ENCODE measurements around the gene IGIP. TPM values are rescaled to one million over a fixed set of nuclear protein-coding genes. Genes with fewer than 3 reads are reported as not detected.

The IGIP gene
- total RNA-seq, 5 donors from 2014 or later (not counting 1 experiment from before 2014, with no cell fraction given), result 4.7 to 11.3 (median 9.7) TPM

GRCh38 chr5:140168371-140168770, 42.6 kb downstream of the IGIP start:
- Histone ChIP-seq H3K9me3 (no peaks in the 10 kb centered on the region), H3K4me3 (ENCODE audit: control insufficient read depth in 1 of 2, extremely low read depth in 1 of 2, low read length in 1 of 2) (no peak overlapping the region), H3K4me1 (ENCODE audit: control insufficient read depth in 1 of 2, extremely low read depth in 1 of 2, insufficient read depth in 2 of 2, low read length in 2 of 2) (no peaks in the 10 kb centered on the region), H3K36me3 (ENCODE audit: control insufficient read depth in 2 of 2, extremely low read depth in 1 of 2, insufficient read depth in 1 of 2, low read length in 1 of 2) (no peaks in the 10 kb centered on the region), H3K27ac (ENCODE audit: low read length) (no peak overlapping the region), H3K27me3 (replicated peaks in 1 of 2; ENCODE audit: control insufficient read depth in 2 of 2, extremely low read depth in 1 of 2, insufficient read depth in 2 of 2, low read length in 1 of 2) (peaks cover 0 to 2% of the 10 kb centered on the region in 2 experiments)
- H3K27ac Mint-ChIP-seq, result no peak overlapping the region
- POLR2A ChIA-PET, result no interaction called here
- peaks cover 6% of the 10 kb centered on the region for H3K36me3 Mint-ChIP-seq
- no peaks in the 10 kb centered on the region for H3K27me3 Mint-ChIP-seq
- H3K4me1 Mint-ChIP-seq, result no peaks in the 10 kb centered on the region
- H3K9me3 Mint-ChIP-seq, result no peaks in the 10 kb centered on the region
- WGBS (ENCODE audit: insufficient coverage), result no CpG with 5 or more reads among the region's 2 CpGs
- CTCF ChIA-PET, result no interaction called here
- DNase-seq (no peak), ATAC-seq (replicated peaks in 1 of 4) (no peak)
- H3K4me3 Mint-ChIP-seq, result no peak overlapping the region

- POLR2A ChIA-PET, result interaction anchor here in 1 of 2 donors (0.6 to 1.0 kb wide), 2 partner anchors 8 to 39 kb away, joined by 3 to 4 read pairs; no protein-coding TSS in a partner anchor
- DNase-seq, result no peak
- Histone ChIP-seq H3K27me3 (replicated peaks in 1 of 2; ENCODE audit: control insufficient read depth in 2 of 2, extremely low read depth in 1 of 2, insufficient read depth in 2 of 2, low read length in 1 of 2) (peaks cover 0 to 2% of the 10 kb centered on the region in 2 experiments), H3K4me3 (ENCODE audit: control insufficient read depth in 1 of 2, extremely low read depth in 1 of 2, low read length in 1 of 2) (no peak overlapping the region), H3K27ac (ENCODE audit: low read length) (no peak overlapping the region), H3K9me3 (no peaks in the 10 kb centered on the region), H3K36me3 (ENCODE audit: control insufficient read depth in 2 of 2, extremely low read depth in 1 of 2, insufficient read depth in 1 of 2, low read length in 1 of 2) (no peaks in the 10 kb centered on the region), H3K4me1 (ENCODE audit: control insufficient read depth in 1 of 2, extremely low read depth in 1 of 2, insufficient read depth in 2 of 2, low read length in 2 of 2) (peaks cover 1% of the 10 kb centered on the region in 2 experiments)
- Mint-ChIP-seq H3K36me3 (peaks cover 6% of the 10 kb centered on the region), H3K27me3 (no peaks in the 10 kb centered on the region), H3K4me3 (no peak overlapping the region), H3K27ac (no peak overlapping the region), H3K9me3 (no peaks in the 10 kb centered on the region), H3K4me1 (peaks cover under 1 to 5% (median 4%) of the 10 kb centered on the region in 3 donors)
- WGBS (ENCODE audit: insufficient coverage), result 100% methylated on average over 1 of the region's 1 CpG
- ATAC-seq (replicated peaks in 1 of 4), result no peak
- CTCF ChIA-PET, result interaction anchor here (0.6 to 1.0 kb wide), 3 partner anchors 18 to 26 kb away, joined by 3 read pairs; no protein-coding TSS in a partner anchor
Observed at GRCh38 chr5:140169410-140169809, 43.7 kb downstream of the IGIP start.

GRCh38 chr5:140172483-140172882, 46.7 kb downstream of the IGIP start:
- no peak for ATAC-seq (replicated peaks in 1 of 4)
- no peak overlapping the region for H3K27ac Mint-ChIP-seq
- DNase-seq, result no peak
- no peaks in the 10 kb centered on the region for H3K27me3 Mint-ChIP-seq
- H3K9me3 Mint-ChIP-seq, result no peaks in the 10 kb centered on the region
- no peak overlapping the region for H3K4me3 Mint-ChIP-seq
- peaks cover 8 to 14% of the 10 kb centered on the region in 2 experiments for H3K4me1 ChIP-seq (ENCODE audit: control insufficient read depth in 1 of 2, extremely low read depth in 1 of 2, insufficient read depth in 2 of 2, low read length in 2 of 2)
- H3K27me3 ChIP-seq (replicated peaks in 1 of 2; ENCODE audit: control insufficient read depth in 2 of 2, extremely low read depth in 1 of 2, insufficient read depth in 2 of 2, low read length in 1 of 2), result peaks cover 2 to 7% of the 10 kb centered on the region in 2 experiments
- H3K36me3 Mint-ChIP-seq, result peaks cover 3% of the 10 kb centered on the region
- peaks cover 10 to 14% (median 13%) of the 10 kb centered on the region in 3 donors for H3K4me1 Mint-ChIP-seq
- H3K9me3 ChIP-seq, result no peaks in the 10 kb centered on the region
- H3K4me3 ChIP-seq (ENCODE audit: control insufficient read depth in 1 of 2, extremely low read depth in 1 of 2, low read length in 1 of 2), result no peak overlapping the region
- ChIA-PET POLR2A (no interaction called here), CTCF (no interaction called here)
- no peaks in the 10 kb centered on the region for H3K36me3 ChIP-seq (ENCODE audit: control insufficient read depth in 2 of 2, extremely low read depth in 1 of 2, insufficient read depth in 1 of 2, low read length in 1 of 2)
- H3K27ac ChIP-seq (ENCODE audit: low read length), result no peak overlapping the region
- whole genome bisulfite sequencing (ENCODE audit: insufficient coverage), result 81% methylated on average over 2 of the region's 2 CpGs

GRCh38 chr5:140174014-140174413, 48.3 kb downstream of the IGIP start:
- no peaks in the 10 kb centered on the region for H3K36me3 ChIP-seq (ENCODE audit: control insufficient read depth in 2 of 2, extremely low read depth in 1 of 2, insufficient read depth in 1 of 2, low read length in 1 of 2)
- H3K9me3 ChIP-seq, result no peaks in the 10 kb centered on the region
- ChIA-PET CTCF (no interaction called here), POLR2A (no interaction called here)
- peaks cover 2 to 7% of the 10 kb centered on the region in 2 experiments for H3K27me3 ChIP-seq (replicated peaks in 1 of 2; ENCODE audit: control insufficient read depth in 2 of 2, extremely low read depth in 1 of 2, insufficient read depth in 2 of 2, low read length in 1 of 2)
- Mint-ChIP-seq H3K4me1 (peaks cover 10 to 14% (median 13%) of the 10 kb centered on the region in 3 donors), H3K36me3 (no peaks in the 10 kb centered on the region), H3K27ac (peak overlapping the region; percentile 11 to 34), H3K4me3 (peak overlapping the region; percentile 89 to 93 (median 91)), H3K27me3 (no peaks in the 10 kb centered on the region), H3K9me3 (no peaks in the 10 kb centered on the region)
- peaks cover 8 to 14% of the 10 kb centered on the region in 2 experiments for H3K4me1 ChIP-seq (ENCODE audit: control insufficient read depth in 1 of 2, extremely low read depth in 1 of 2, insufficient read depth in 2 of 2, low read length in 2 of 2)
- ATAC-seq (replicated peaks in 1 of 4), result no peak
- WGBS (ENCODE audit: insufficient coverage), result no CpG with 5 or more reads among the region's 2 CpGs
- no peak overlapping the region for H3K4me3 ChIP-seq (ENCODE audit: control insufficient read depth in 1 of 2, extremely low read depth in 1 of 2, low read length in 1 of 2)
- DNase-seq, result no peak
- H3K27ac ChIP-seq (ENCODE audit: low read length), result peak overlapping the region; percentile 16

- Mint-ChIP-seq H3K4me1 (peaks cover 10 to 14% (median 13%) of the 10 kb centered on the region in 3 donors), H3K36me3 (no peaks in the 10 kb centered on the region)
- peaks cover 8 to 14% of the 10 kb centered on the region in 2 experiments for H3K4me1 ChIP-seq (ENCODE audit: control insufficient read depth in 1 of 2, extremely low read depth in 1 of 2, insufficient read depth in 2 of 2, low read length in 2 of 2)
Observed at GRCh38 chr5:140174465-140175366, 49.0 kb downstream of the IGIP start, which contains the start of gene CYSTM1. TSS of gene CYSTM1 (plus strand) at chr5:140175188. CDS start at chr5:140194466, 19,278 bp downstream.

GRCh38 chr5:140175367-140176030, 49.8 kb downstream of the IGIP start:
- Mint-ChIP-seq H3K4me1 (peaks cover 10 to 14% (median 13%) of the 10 kb centered on the region in 3 donors), H3K27ac (peak overlapping the region; percentile 27 to 73), H3K36me3 (no peaks in the 10 kb centered on the region), H3K9me3 (no peaks in the 10 kb centered on the region), H3K4me3 (peak overlapping the region; percentile 89 to 93 (median 91)), H3K27me3 (no peaks in the 10 kb centered on the region)
- Histone ChIP-seq H3K36me3 (ENCODE audit: control insufficient read depth in 2 of 2, extremely low read depth in 1 of 2, insufficient read depth in 1 of 2, low read length in 1 of 2) (no peaks in the 10 kb centered on the region), H3K27ac (ENCODE audit: low read length) (peak overlapping the region; percentile 77), H3K4me3 (ENCODE audit: control insufficient read depth in 1 of 2, extremely low read depth in 1 of 2, low read length in 1 of 2) (peak overlapping the region; percentile 74 to 89), H3K27me3 (replicated peaks in 1 of 2; ENCODE audit: control insufficient read depth in 2 of 2, extremely low read depth in 1 of 2, insufficient read depth in 2 of 2, low read length in 1 of 2) (peaks cover 2 to 7% of the 10 kb centered on the region in 2 experiments), H3K9me3 (no peaks in the 10 kb centered on the region), H3K4me1 (ENCODE audit: control insufficient read depth in 1 of 2, extremely low read depth in 1 of 2, insufficient read depth in 2 of 2, low read length in 2 of 2) (peaks cover 8 to 14% of the 10 kb centered on the region in 2 experiments)
- DNase-seq, result peak in 34 of 35 experiments; percentile 23 to 75 (median 52)
- ChIA-PET CTCF (no interaction called here), POLR2A (interaction anchor here (0.6 to 1.1 kb wide), 3 partner anchors 12 to 525 kb away, joined by 3 read pairs; partner anchors contain the start of gene ZMAT2 (in 1 of the 2))
- under 1% methylated on average over 55 of the region's 58 CpGs for WGBS (ENCODE audit: insufficient coverage)
- ATAC-seq (replicated peaks in 1 of 4), result peak; percentile 34 to 61 (median 52)

More at GRCh38 chr5:140174465-140175366, 49.0 kb downstream of the IGIP start, which contains the start of gene CYSTM1:
- Histone ChIP-seq H3K27ac (ENCODE audit: low read length) (peak within 1 kb of the TSS; percentile 77), H3K27me3 (replicated peaks in 1 of 2; ENCODE audit: control insufficient read depth in 2 of 2, extremely low read depth in 1 of 2, insufficient read depth in 2 of 2, low read length in 1 of 2) (peaks cover 2 to 7% of the 10 kb centered on the region in 2 experiments), H3K9me3 (no peaks in the 10 kb centered on the region), H3K4me3 (ENCODE audit: control insufficient read depth in 1 of 2, extremely low read depth in 1 of 2, low read length in 1 of 2) (peak within 1 kb of the TSS; percentile 74 to 89), H3K36me3 (ENCODE audit: control insufficient read depth in 2 of 2, extremely low read depth in 1 of 2, insufficient read depth in 1 of 2, low read length in 1 of 2) (no peaks in the 10 kb centered on the region)
- Mint-ChIP-seq H3K9me3 (no peaks in the 10 kb centered on the region), H3K4me3 (peak within 1 kb of the TSS; percentile 89 to 93 (median 91)), H3K27me3 (no peaks in the 10 kb centered on the region), H3K27ac (peak within 1 kb of the TSS; percentile 81 to 85)
- ChIA-PET CTCF (no interaction called here), POLR2A (interaction anchor here (0.6 to 1.1 kb wide), 2 partner anchors 65 to 525 kb away, joined by 3 read pairs; partner anchors contain the start of gene ZMAT2 (in 1 of the 2))
- WGBS (ENCODE audit: insufficient coverage), result 3% methylated on average over 59 of the region's 61 CpGs
- ATAC-seq (replicated peaks in 1 of 4) (peak; percentile 92 to 94 (median 93)), DNase-seq (peak; percentile 89 to 99 (median 95))
